ENCODE data around the gene CRYBG1. TPM values are rescaled to one million over a fixed set of nuclear protein-coding genes. Genes with fewer than 3 reads are reported as not detected.
"Not testable (repeated sequence)": the region's sequence is repeated elsewhere in the genome, so short reads cannot be mapped to it uniquely, and the experiment has no call there.

CRYBG1 gene
- total and polyA plus RNA-seq, 5 donors from 2014 or later = 16.4 to 83.8 (median 19.6) TPM

- Mint-ChIP-seq H3K4me1 (peaks cover 0 to 5% (median 1%) of the 10 kb centered on the region in 4 donors), H3K27me3 (no peaks in the 10 kb centered on the region), H3K4me3 (no peak overlapping the region), H3K36me3 (peaks cover 48% of the 10 kb centered on the region), H3K27ac (peak overlapping the region; percentile 52 to 76 (median 64)), H3K9me3 (no peaks in the 10 kb centered on the region)
- DNase-seq (no peak), ATAC-seq (ENCODE audit: low read depth in 2 of 2) (no peak)
- Histone ChIP-seq H3K36me3 (ENCODE audit: control insufficient read depth, insufficient read depth, low read length) (peaks cover 47% of the 10 kb centered on the region), H3K27ac (ENCODE audit: insufficient read depth, low read length, poor library complexity, severe bottlenecking) (no peak overlapping the region), H3K4me3 (ENCODE audit: low read depth, low read length) (no peak overlapping the region), H3K9me3 (ENCODE audit: control insufficient read depth in 2 of 2, low read length in 2 of 2) (no peaks in the 10 kb centered on the region), H3K27me3 (ENCODE audit: control insufficient read depth, insufficient read depth, low read length) (no peaks in the 10 kb centered on the region), H3K4me1 (ENCODE audit: control insufficient read depth, insufficient read depth, low read length, poor library complexity, severe bottlenecking) (no peaks in the 10 kb centered on the region)
These were observed 211.9 kb downstream of the CRYBG1 start for GRCh38 chr6:106572436-106572835.

GRCh38 chr6:106572875-106573585 is 212.5 kb downstream of the CRYBG1 start:
- no peaks in the 10 kb centered on the region for H3K9me3 ChIP-seq (ENCODE audit: control insufficient read depth in 2 of 2, low read length in 2 of 2)
- no peak overlapping the region for H3K27ac ChIP-seq (ENCODE audit: insufficient read depth, low read length, poor library complexity, severe bottlenecking)
- no peak for ATAC-seq (ENCODE audit: low read depth in 2 of 2)
- peaks cover 44% of the 10 kb centered on the region for H3K36me3 Mint-ChIP-seq
- H3K9me3 Mint-ChIP-seq = no peaks in the 10 kb centered on the region
- no peak overlapping the region for H3K4me3 Mint-ChIP-seq
- no peaks in the 10 kb centered on the region for H3K27me3 ChIP-seq (ENCODE audit: control insufficient read depth, insufficient read depth, low read length)
- H3K4me1 Mint-ChIP-seq = peaks cover 0 to 5% (median 1%) of the 10 kb centered on the region in 4 donors
- H3K4me1 ChIP-seq (ENCODE audit: control insufficient read depth, insufficient read depth, low read length, poor library complexity, severe bottlenecking) = no peaks in the 10 kb centered on the region
- peaks cover 45% of the 10 kb centered on the region for H3K36me3 ChIP-seq (ENCODE audit: control insufficient read depth, insufficient read depth, low read length)
- H3K27ac Mint-ChIP-seq = peak overlapping the region in 2 of 3 donors; percentile 52 to 64
- no peak for DNase-seq
- no peak overlapping the region for H3K4me3 ChIP-seq (ENCODE audit: low read depth, low read length)
- H3K27me3 Mint-ChIP-seq = no peaks in the 10 kb centered on the region

GRCh38 chr6:106574741-106575458 is 214.4 kb downstream of the CRYBG1 start:
- peaks cover 27% of the 10 kb centered on the region for H3K36me3 ChIP-seq (ENCODE audit: control insufficient read depth, insufficient read depth, low read length)
- Mint-ChIP-seq H3K27me3 (no peaks in the 10 kb centered on the region), H3K9me3 (no peaks in the 10 kb centered on the region), H3K36me3 (peaks cover 38% of the 10 kb centered on the region), H3K4me1 (peaks cover 0 to 4% (median 1%) of the 10 kb centered on the region in 4 donors), H3K27ac (peak overlapping the region in 2 of 3 donors; percentile 8 to 46), H3K4me3 (no peak overlapping the region)
- ATAC-seq (ENCODE audit: low read depth in 2 of 2) (no peak), DNase-seq (no peak)
- H3K4me3 ChIP-seq (ENCODE audit: low read depth, low read length) = no peak overlapping the region
- H3K27ac ChIP-seq (ENCODE audit: insufficient read depth, low read length, poor library complexity, severe bottlenecking) = no peak overlapping the region
- H3K27me3 ChIP-seq (ENCODE audit: control insufficient read depth, insufficient read depth, low read length) = no peaks in the 10 kb centered on the region
- no peaks in the 10 kb centered on the region for H3K4me1 ChIP-seq (ENCODE audit: control insufficient read depth, insufficient read depth, low read length, poor library complexity, severe bottlenecking)
- H3K9me3 ChIP-seq (ENCODE audit: control insufficient read depth in 2 of 2, low read length in 2 of 2) = no peaks in the 10 kb centered on the region

- H3K4me3 Mint-ChIP-seq = no peak overlapping the region
- DNase-seq = no peak
- no peak overlapping the region for H3K27ac ChIP-seq (ENCODE audit: insufficient read depth, low read length, poor library complexity, severe bottlenecking)
- ATAC-seq (ENCODE audit: low read depth in 2 of 2) = no peak
- H3K36me3 ChIP-seq (ENCODE audit: control insufficient read depth, insufficient read depth, low read length) = peaks cover 32% of the 10 kb centered on the region
- H3K9me3 Mint-ChIP-seq = no peaks in the 10 kb centered on the region
- no peaks in the 10 kb centered on the region for H3K9me3 ChIP-seq (ENCODE audit: control insufficient read depth in 2 of 2, low read length in 2 of 2)
- peaks cover 0 to 2% (median 0%) of the 10 kb centered on the region in 4 donors for H3K4me1 Mint-ChIP-seq
- no peak overlapping the region for H3K27ac Mint-ChIP-seq
- no peaks in the 10 kb centered on the region for H3K27me3 ChIP-seq (ENCODE audit: control insufficient read depth, insufficient read depth, low read length)
- H3K4me3 ChIP-seq (ENCODE audit: low read depth, low read length) = no peak overlapping the region
- peaks cover 58% of the 10 kb centered on the region for H3K36me3 Mint-ChIP-seq
- no peaks in the 10 kb centered on the region for H3K4me1 ChIP-seq (ENCODE audit: control insufficient read depth, insufficient read depth, low read length, poor library complexity, severe bottlenecking)
- H3K27me3 Mint-ChIP-seq = no peaks in the 10 kb centered on the region
These were observed 218.8 kb downstream of the CRYBG1 start for GRCh38 chr6:106579281-106579680.

GRCh38 chr6:106581468-106581867 is 221.0 kb downstream of the CRYBG1 start:
- ATAC-seq (ENCODE audit: low read depth in 2 of 2) (no peak), DNase-seq (no peak)
- Mint-ChIP-seq H3K4me1 (peaks cover 0 to 2% (median 0%) of the 10 kb centered on the region in 4 donors), H3K9me3 (no peaks in the 10 kb centered on the region), H3K27ac (no peak overlapping the region), H3K27me3 (no peaks in the 10 kb centered on the region), H3K4me3 (no peak overlapping the region), H3K36me3 (peaks cover 50% of the 10 kb centered on the region)
- H3K27ac ChIP-seq (ENCODE audit: insufficient read depth, low read length, poor library complexity, severe bottlenecking) = no peak overlapping the region
- no peaks in the 10 kb centered on the region for H3K9me3 ChIP-seq (ENCODE audit: control insufficient read depth in 2 of 2, low read length in 2 of 2)
- H3K27me3 ChIP-seq (ENCODE audit: control insufficient read depth, insufficient read depth, low read length) = no peaks in the 10 kb centered on the region
- peaks cover 34% of the 10 kb centered on the region for H3K36me3 ChIP-seq (ENCODE audit: control insufficient read depth, insufficient read depth, low read length)
- no peaks in the 10 kb centered on the region for H3K4me1 ChIP-seq (ENCODE audit: control insufficient read depth, insufficient read depth, low read length, poor library complexity, severe bottlenecking)
- no peak overlapping the region for H3K4me3 ChIP-seq (ENCODE audit: low read depth, low read length)

GRCh38 chr6:106586815-106587415 is 226.4 kb downstream of the CRYBG1 start:
- peaks cover 39% of the 10 kb centered on the region for H3K36me3 ChIP-seq (ENCODE audit: control insufficient read depth, insufficient read depth, low read length)
- no peak overlapping the region for H3K27ac ChIP-seq (ENCODE audit: insufficient read depth, low read length, poor library complexity, severe bottlenecking)
- no peak for ATAC-seq (ENCODE audit: low read depth in 2 of 2)
- no peaks in the 10 kb centered on the region for H3K27me3 ChIP-seq (ENCODE audit: control insufficient read depth, insufficient read depth, low read length)
- Mint-ChIP-seq H3K36me3 (peaks cover 63% of the 10 kb centered on the region), H3K27me3 (no peaks in the 10 kb centered on the region), H3K4me1 (no peaks in the 10 kb centered on the region), H3K4me3 (no peak overlapping the region), H3K27ac (no peak overlapping the region), H3K9me3 (no peaks in the 10 kb centered on the region)
- H3K4me3 ChIP-seq (ENCODE audit: low read depth, low read length) = no peak overlapping the region
- no peaks in the 10 kb centered on the region for H3K9me3 ChIP-seq (ENCODE audit: control insufficient read depth in 2 of 2, low read length in 2 of 2)
- DNase-seq = no peak
- no peaks in the 10 kb centered on the region for H3K4me1 ChIP-seq (ENCODE audit: control insufficient read depth, insufficient read depth, low read length, poor library complexity, severe bottlenecking)

- not testable (repeated sequence) for H3K27ac ChIP-seq (ENCODE audit: insufficient read depth, low read length, poor library complexity, severe bottlenecking); H3K4me3 Mint-ChIP-seq; H3K9me3 Mint-ChIP-seq; H3K27me3 Mint-ChIP-seq; H3K4me1 Mint-ChIP-seq; H3K4me1 ChIP-seq (ENCODE audit: control insufficient read depth, insufficient read depth, low read length, poor library complexity, severe bottlenecking); H3K27ac Mint-ChIP-seq; DNase-seq; H3K9me3 ChIP-seq (ENCODE audit: control insufficient read depth in 2 of 2, low read length in 2 of 2); H3K4me3 ChIP-seq (ENCODE audit: low read depth, low read length); ATAC-seq (ENCODE audit: low read depth in 2 of 2); H3K27me3 ChIP-seq (ENCODE audit: control insufficient read depth, insufficient read depth, low read length)
- H3K36me3 Mint-ChIP-seq = peaks cover 51% of the 10 kb centered on the region
- H3K36me3 ChIP-seq (ENCODE audit: control insufficient read depth, insufficient read depth, low read length) = peaks cover 29% of the 10 kb centered on the region
These were observed 228.4 kb downstream of the CRYBG1 start for GRCh38 chr6:106588937-106589336.

Data from CD4-positive, CD25-positive, alpha-beta regulatory T cell (primary cell).